Stimulated activated naive B cell treated with anti-CD40 and anti-IgM and Interleukin-4, amounts not matched to agents 10 μg/mL and 1 μg/mL and 100 μg/mL, for 72 hours (primary cell): ENCODE measurements around the gene PLCH1.

Experiments
- ATAC-seq, 2 donors: fragments of 150-1000 bp; cut with Tn5 transposase; replicated peaks; 2 replicates each; pipeline ENCODE4 v1.10.0; 2021; ENCODE audit warnings: moderate library complexity in 1 of 2
- DNase-seq: peaks from one replicate; pipeline ENCODE4 v3.0.0; 2021
- H3K27ac Mint-ChIP-seq: one replicate; pipeline ENCODE4 v1.8.0; 2022; ENCODE audit warnings: mild to moderate bottlenecking, mixed read lengths
- H3K27me3 Mint-ChIP-seq, 2 donors: one replicate each; pipeline ENCODE4 v1.8.0; 2022; ENCODE audit warnings: mixed read lengths in 2 of 2
- H3K36me3 Mint-ChIP-seq, 2 donors: one replicate each; pipeline ENCODE4 v1.8.0; 2022; ENCODE audit warnings: mixed read lengths in 2 of 2, mild to moderate bottlenecking in 1 of 2
- H3K4me1 Mint-ChIP-seq, 2 donors: one replicate each; pipeline ENCODE4 v1.8.0; 2022; ENCODE audit warnings: mixed read lengths in 2 of 2, mild to moderate bottlenecking in 1 of 2
- H3K4me3 Mint-ChIP-seq, 2 donors: one replicate each; pipeline ENCODE4 v1.8.0; 2022; ENCODE audit warnings: mild to moderate bottlenecking in 2 of 2, mixed read lengths in 2 of 2, moderate library complexity in 1 of 2
- H3K9me3 Mint-ChIP-seq, 2 donors: one replicate each; pipeline ENCODE4 v1.8.0; 2022; ENCODE audit warnings: mixed read lengths in 2 of 2, mild to moderate bottlenecking in 1 of 2

PLCH1 gene, protein sequence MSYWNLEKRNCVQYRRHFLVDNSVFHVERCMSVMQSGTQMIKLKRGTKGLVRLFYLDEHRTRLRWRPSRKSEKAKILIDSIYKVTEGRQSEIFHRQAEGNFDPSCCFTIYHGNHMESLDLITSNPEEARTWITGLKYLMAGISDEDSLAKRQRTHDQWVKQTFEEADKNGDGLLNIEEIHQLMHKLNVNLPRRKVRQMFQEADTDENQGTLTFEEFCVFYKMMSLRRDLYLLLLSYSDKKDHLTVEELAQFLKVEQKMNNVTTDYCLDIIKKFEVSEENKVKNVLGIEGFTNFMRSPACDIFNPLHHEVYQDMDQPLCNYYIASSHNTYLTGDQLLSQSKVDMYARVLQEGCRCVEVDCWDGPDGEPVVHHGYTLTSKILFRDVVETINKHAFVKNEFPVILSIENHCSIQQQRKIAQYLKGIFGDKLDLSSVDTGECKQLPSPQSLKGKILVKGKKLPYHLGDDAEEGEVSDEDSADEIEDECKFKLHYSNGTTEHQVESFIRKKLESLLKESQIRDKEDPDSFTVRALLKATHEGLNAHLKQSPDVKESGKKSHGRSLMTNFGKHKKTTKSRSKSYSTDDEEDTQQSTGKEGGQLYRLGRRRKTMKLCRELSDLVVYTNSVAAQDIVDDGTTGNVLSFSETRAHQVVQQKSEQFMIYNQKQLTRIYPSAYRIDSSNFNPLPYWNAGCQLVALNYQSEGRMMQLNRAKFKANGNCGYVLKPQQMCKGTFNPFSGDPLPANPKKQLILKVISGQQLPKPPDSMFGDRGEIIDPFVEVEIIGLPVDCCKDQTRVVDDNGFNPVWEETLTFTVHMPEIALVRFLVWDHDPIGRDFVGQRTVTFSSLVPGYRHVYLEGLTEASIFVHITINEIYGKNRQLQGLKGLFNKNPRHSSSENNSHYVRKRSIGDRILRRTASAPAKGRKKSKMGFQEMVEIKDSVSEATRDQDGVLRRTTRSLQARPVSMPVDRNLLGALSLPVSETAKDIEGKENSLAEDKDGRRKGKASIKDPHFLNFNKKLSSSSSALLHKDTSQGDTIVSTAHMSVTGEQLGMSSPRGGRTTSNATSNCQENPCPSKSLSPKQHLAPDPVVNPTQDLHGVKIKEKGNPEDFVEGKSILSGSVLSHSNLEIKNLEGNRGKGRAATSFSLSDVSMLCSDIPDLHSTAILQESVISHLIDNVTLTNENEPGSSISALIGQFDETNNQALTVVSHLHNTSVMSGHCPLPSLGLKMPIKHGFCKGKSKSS (N-terminal part only)

DNA sequence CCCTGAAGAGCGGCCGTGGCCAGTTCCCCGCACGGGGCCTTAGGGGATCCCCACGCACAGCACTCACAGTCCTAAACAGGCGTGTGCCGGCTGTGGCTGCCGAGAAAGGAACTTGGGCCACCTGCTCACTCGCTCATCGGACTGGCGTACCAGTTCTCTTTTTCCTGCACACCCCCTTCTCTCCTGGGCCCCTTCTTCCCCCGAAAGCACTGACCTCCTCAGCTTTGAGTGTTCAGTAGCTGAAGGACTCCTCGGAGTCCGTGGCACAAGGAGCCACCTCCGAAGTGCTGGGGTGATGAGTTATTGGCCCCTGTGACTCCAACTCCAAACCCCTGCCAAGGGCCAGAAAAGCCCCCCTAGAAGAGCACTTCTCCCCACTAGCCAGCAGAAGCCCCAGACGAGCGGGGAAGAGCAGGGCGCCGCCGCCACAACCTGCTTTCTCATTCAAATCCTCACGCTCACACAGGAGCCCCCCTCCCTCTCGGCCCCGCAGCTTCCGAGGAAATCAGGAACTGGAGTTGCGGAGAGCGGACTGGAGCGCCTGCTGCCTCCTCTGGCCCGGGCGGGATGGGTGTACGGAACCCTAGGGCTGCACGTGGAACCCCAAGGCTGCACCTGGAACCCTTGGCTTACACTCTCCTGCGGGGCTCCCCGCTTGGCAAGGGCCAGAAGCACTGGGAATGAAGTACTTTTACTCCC, at the start of gene PLCH1:
PLCH1 (minus strand) TSS at position 446 of the 699 bp plus-strand sequence. CDS start 40,847 bp downstream, outside the sequence.
- peak within 1 kb of the TSS; percentile 89 for H3K27ac Mint-ChIP-seq
- peak; percentile 89 to 91 for ATAC-seq
- H3K27me3 Mint-ChIP-seq = peaks cover 15 to 26% of the 10 kb centered on the region in 2 donors

GRCh38 chr3:155792532-155792931, 47.7 kb upstream of the PLCH1 start:
- no peak for ATAC-seq
- no peak overlapping the region for H3K4me3 Mint-ChIP-seq
- no peaks in the 10 kb centered on the region for H3K4me1 Mint-ChIP-seq
- H3K27me3 Mint-ChIP-seq = no peaks in the 10 kb centered on the region
- H3K36me3 Mint-ChIP-seq = peaks cover 24 to 31% of the 10 kb centered on the region in 2 donors
- no peak overlapping the region for H3K27ac Mint-ChIP-seq
- H3K9me3 Mint-ChIP-seq = peaks cover 0 to 6% of the 10 kb centered on the region in 2 donors
- DNase-seq = no peak

More for the DNA sequence above, at the start of gene PLCH1:
- DNase-seq = peak; percentile 42
- no peaks in the 10 kb centered on the region for H3K9me3 Mint-ChIP-seq
- no peaks in the 10 kb centered on the region for H3K36me3 Mint-ChIP-seq
- peaks cover 7 to 24% of the 10 kb centered on the region in 2 donors for H3K4me1 Mint-ChIP-seq
- peak within 1 kb of the TSS; percentile 88 for H3K4me3 Mint-ChIP-seq

DNA sequence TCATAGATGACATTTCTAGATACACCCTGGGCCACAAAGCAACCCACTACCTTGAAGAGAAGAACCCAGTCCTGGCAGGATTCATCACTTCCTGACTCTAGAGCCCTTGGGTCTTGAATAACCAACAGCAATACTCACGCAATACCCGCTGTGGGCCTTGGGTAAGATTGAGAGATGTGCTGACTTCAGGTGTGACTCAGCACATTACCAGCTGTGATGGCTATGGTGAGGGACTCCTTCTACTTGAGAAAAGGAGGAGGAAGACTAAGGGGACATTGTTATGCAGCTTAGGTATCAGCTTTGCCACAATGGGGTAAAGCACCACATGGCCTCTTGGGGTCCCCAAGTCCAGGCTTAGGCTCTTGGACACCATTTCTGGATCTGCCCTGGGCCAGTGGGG, 46.3 kb upstream of the PLCH1 start:
- no peaks in the 10 kb centered on the region for H3K27me3 Mint-ChIP-seq

GRCh38 chr3:155790272-155790925, 45.5 kb upstream of the PLCH1 start:
- no peak overlapping the region for H3K27ac Mint-ChIP-seq

More for the DNA sequence above, 46.3 kb upstream of the PLCH1 start:
- Mint-ChIP-seq H3K9me3 (peaks cover 0 to 6% of the 10 kb centered on the region in 2 donors), H3K4me1 (no peaks in the 10 kb centered on the region), H3K4me3 (no peak overlapping the region), H3K27ac (no peak overlapping the region), H3K36me3 (peaks cover 21 to 28% of the 10 kb centered on the region in 2 donors)
- DNase-seq (no peak), ATAC-seq (no peak)

GRCh38 chr3:155785662-155786295, 40.9 kb upstream of the PLCH1 start:
- no peak for DNase-seq
- no peak overlapping the region for H3K4me3 Mint-ChIP-seq

More at GRCh38 chr3:155790272-155790925, 45.5 kb upstream of the PLCH1 start:
- Mint-ChIP-seq H3K4me1 (peaks cover 0 to 6% of the 10 kb centered on the region in 2 donors), H3K9me3 (peaks cover 0 to 6% of the 10 kb centered on the region in 2 donors), H3K27me3 (no peaks in the 10 kb centered on the region), H3K4me3 (no peak overlapping the region), H3K36me3 (peaks cover 21 to 24% of the 10 kb centered on the region in 2 donors)
- DNase-seq (no peak), ATAC-seq (no peak)

GRCh38 chr3:155782390-155782953, 37.6 kb upstream of the PLCH1 start:
- H3K4me3 Mint-ChIP-seq = no peak overlapping the region
- H3K27ac Mint-ChIP-seq = no peak overlapping the region
- no peaks in the 10 kb centered on the region for H3K27me3 Mint-ChIP-seq
- DNase-seq (no peak), ATAC-seq (no peak)
- H3K4me1 Mint-ChIP-seq = peaks cover 1 to 6% of the 10 kb centered on the region in 2 donors
- peaks cover 2 to 4% of the 10 kb centered on the region in 2 donors for H3K9me3 Mint-ChIP-seq
- peaks cover 23 to 26% of the 10 kb centered on the region in 2 donors for H3K36me3 Mint-ChIP-seq

More at GRCh38 chr3:155785662-155786295, 40.9 kb upstream of the PLCH1 start:
- Mint-ChIP-seq H3K4me1 (peaks cover 0 to 6% of the 10 kb centered on the region in 2 donors), H3K27me3 (no peaks in the 10 kb centered on the region), H3K27ac (no peak overlapping the region), H3K36me3 (peaks cover 18 to 20% of the 10 kb centered on the region in 2 donors), H3K9me3 (peaks cover 2 to 4% of the 10 kb centered on the region in 2 donors)
- no peak for ATAC-seq

DNA sequence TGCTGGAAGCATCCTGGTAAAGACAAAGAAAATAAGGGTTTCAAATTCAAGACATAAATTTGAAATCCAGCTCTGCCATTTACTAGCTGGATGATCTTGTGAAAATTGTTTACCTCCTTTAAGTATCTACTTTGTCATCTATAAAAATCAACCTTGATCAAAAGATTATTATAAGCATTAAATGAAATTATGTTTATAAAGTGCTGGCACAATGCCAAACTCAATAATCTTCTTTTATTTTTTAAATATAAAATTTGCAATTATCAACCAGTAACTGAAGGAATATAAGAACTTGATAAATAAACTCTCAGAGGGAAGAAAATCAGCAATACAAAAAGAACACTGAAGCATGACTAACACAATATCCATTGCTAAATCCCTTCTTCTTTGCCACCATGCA, 35.4 kb upstream of the PLCH1 start:
- ATAC-seq (no peak), DNase-seq (no peak)
- Mint-ChIP-seq H3K4me1 (peaks cover 0 to 1% of the 10 kb centered on the region in 2 donors), H3K36me3 (peaks cover 23 to 26% of the 10 kb centered on the region in 2 donors), H3K9me3 (peaks cover 2 to 4% of the 10 kb centered on the region in 2 donors), H3K27ac (no peak overlapping the region), H3K27me3 (no peaks in the 10 kb centered on the region), H3K4me3 (no peak overlapping the region)

GRCh38 chr3:155778462-155778861, 33.6 kb upstream of the PLCH1 start:
- no peak overlapping the region for H3K4me3 Mint-ChIP-seq
- no peaks in the 10 kb centered on the region for H3K27me3 Mint-ChIP-seq
- H3K36me3 Mint-ChIP-seq = peaks cover 27 to 30% of the 10 kb centered on the region in 2 donors
- peaks cover 0 to 1% of the 10 kb centered on the region in 2 donors for H3K4me1 Mint-ChIP-seq
- no peak for ATAC-seq
- DNase-seq = no peak
- H3K9me3 Mint-ChIP-seq = peaks cover 2 to 4% of the 10 kb centered on the region in 2 donors
- H3K27ac Mint-ChIP-seq = no peak overlapping the region

- no peaks in the 10 kb centered on the region for H3K4me1 Mint-ChIP-seq
- ATAC-seq (no peak), DNase-seq (no peak)
- peaks cover 0 to 7% of the 10 kb centered on the region in 2 donors for H3K9me3 Mint-ChIP-seq
- H3K4me3 Mint-ChIP-seq = no peak overlapping the region
- H3K27ac Mint-ChIP-seq = no peak overlapping the region
- no peaks in the 10 kb centered on the region for H3K27me3 Mint-ChIP-seq
- peaks cover 16 to 22% of the 10 kb centered on the region in 2 donors for H3K36me3 Mint-ChIP-seq
Observed at GRCh38 chr3:155772801-155773200, 27.9 kb upstream of the PLCH1 start.

DNA sequence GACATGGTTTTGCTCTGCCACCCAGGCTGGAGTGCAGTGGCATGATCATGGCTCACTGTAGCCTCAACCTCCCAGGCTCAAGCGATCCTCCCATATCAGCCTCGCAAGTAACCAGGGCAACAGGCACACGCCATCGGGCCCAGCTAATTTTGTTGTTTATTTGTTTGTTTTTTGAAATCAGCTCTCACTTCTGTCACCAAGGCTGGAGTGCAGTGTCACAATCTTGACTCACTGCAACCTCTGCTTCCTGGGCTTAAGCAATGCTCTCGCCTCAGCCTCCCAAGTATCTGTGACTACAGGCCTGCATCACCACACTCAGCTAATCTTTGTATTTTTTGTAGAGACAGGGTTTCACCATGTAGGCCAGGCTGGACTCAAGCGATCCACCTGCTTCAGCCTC, 26.3 kb upstream of the PLCH1 start:
- H3K27ac Mint-ChIP-seq = no peak overlapping the region
- DNase-seq (no peak), ATAC-seq (no peak)
- peaks cover 16 to 22% of the 10 kb centered on the region in 2 donors for H3K36me3 Mint-ChIP-seq
- H3K27me3 Mint-ChIP-seq = no peaks in the 10 kb centered on the region
- no peak overlapping the region for H3K4me3 Mint-ChIP-seq
- H3K9me3 Mint-ChIP-seq = peaks cover 0 to 7% of the 10 kb centered on the region in 2 donors
- H3K4me1 Mint-ChIP-seq = no peaks in the 10 kb centered on the region

- Mint-ChIP-seq H3K27ac (no peak overlapping the region), H3K9me3 (peaks cover 0 to 7% of the 10 kb centered on the region in 2 donors), H3K36me3 (peaks cover 9 to 17% of the 10 kb centered on the region in 2 donors), H3K4me3 (no peak overlapping the region), H3K4me1 (no peaks in the 10 kb centered on the region), H3K27me3 (no peaks in the 10 kb centered on the region)
- no peak for DNase-seq
- ATAC-seq = no peak
Observed at GRCh38 chr3:155766206-155766605, 21.3 kb upstream of the PLCH1 start.

- no peaks in the 10 kb centered on the region for H3K9me3 Mint-ChIP-seq
- no peaks in the 10 kb centered on the region for H3K27me3 Mint-ChIP-seq
- no peak overlapping the region for H3K27ac Mint-ChIP-seq
- H3K4me3 Mint-ChIP-seq = no peak overlapping the region
- no peak for ATAC-seq
- H3K4me1 Mint-ChIP-seq = no peaks in the 10 kb centered on the region
- no peak for DNase-seq
- peaks cover 1 to 3% of the 10 kb centered on the region in 2 donors for H3K36me3 Mint-ChIP-seq
Observed at GRCh38 chr3:155763870-155764463, 19.1 kb upstream of the PLCH1 start.
